ENCODE measurements around the gene SPIRE2.

SPIRE2 gene

DNA sequence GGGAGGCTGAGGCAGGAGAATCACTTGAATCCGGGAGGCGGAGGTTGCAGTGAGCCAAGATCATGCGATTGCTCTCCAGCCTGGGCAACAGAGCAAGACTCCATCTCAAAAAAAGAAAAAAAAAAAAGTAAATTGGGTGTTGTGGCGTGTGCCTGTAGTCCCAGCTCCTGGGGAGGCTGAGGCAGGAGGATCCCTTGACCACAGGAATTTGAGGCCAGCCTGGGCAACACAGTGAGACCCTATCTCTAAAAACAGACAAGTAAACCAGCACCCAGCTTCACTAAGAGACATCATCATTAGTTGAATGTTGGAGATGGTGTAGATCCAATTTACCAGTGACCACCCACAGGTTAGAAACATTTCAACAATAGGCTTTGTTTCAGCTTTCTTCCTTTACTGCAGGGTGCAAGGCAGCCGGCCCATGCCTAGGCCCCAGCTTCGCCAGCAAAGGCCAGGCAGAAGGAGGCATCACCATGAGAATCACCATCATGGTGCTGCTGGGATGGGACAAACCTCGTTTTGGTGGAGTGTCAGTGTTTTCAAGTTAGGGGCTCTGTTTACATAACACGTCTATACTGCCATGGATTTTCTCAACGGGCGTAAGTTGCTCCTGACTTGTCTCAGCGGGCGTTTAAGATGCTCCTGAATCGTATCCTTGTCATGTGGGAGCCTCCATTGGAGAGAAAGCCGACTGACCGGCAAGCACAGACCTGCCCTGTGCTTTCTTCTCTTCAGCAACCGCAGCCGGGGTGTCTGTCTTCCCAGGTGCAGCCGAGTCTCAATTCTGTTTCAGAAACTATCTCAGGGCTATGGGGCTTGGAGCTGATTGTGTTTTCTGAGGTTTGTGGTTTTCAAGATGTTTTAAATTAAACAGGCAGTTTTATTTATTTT is 52.4 kb downstream of the SPIRE2 start:
- Histone ChIP-seq H3K27ac (no peak overlapping the region), H3K9me3 (ENCODE audit: severe bottlenecking) (no peaks in the 10 kb centered on the region), H3K4me3 (ENCODE audit: low read depth, low read length) (no peak overlapping the region), H3K27me3 (ENCODE audit: insufficient read depth, low read depth, severe bottlenecking) (no peaks in the 10 kb centered on the region), H3K36me3 (no peaks in the 10 kb centered on the region)
- DNase-seq = no peak
- TF ChIP-seq, protein P1, sequence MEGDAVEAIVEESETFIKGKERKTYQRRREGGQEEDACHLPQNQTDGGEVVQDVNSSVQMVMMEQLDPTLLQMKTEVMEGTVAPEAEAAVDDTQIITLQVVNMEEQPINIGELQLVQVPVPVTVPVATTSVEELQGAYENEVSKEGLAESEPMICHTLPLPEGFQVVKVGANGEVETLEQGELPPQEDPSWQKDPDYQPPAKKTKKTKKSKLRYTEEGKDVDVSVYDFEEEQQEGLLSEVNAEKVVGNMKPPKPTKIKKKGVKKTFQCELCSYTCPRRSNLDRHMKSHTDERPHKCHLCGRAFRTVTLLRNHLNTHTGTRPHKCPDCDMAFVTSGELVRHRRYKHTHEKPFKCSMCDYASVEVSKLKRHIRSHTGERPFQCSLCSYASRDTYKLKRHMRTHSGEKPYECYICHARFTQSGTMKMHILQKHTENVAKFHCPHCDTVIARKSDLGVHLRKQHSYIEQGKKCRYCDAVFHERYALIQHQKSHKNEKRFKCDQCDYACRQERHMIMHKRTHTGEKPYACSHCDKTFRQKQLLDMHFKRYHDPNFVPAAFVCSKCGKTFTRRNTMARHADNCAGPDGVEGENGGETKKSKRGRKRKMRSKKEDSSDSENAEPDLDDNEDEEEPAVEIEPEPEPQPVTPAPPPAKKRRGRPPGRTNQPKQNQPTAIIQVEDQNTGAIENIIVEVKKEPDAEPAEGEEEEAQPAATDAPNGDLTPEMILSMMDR (IDR thresholded peaks at IDR 0.05; ENCODE audit: low read depth, low read length) = no peak

DNA sequence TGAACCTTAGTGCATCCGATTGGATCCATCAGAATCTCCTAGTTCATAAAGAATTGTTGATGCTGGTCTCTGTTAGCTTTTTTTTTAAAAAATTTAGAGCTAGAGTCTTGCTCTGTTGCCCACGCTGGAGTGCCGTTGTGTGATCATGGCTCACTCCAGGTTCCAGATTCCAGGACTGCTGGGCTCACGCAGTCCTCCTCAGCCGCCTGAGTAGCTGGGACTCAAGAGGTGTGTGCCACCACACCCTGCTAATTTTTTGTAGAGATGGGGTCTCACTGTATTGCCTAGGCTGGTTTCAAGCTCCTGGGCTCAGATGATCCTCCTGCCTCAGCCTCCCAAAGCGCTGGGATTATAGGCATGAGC is 53.1 kb downstream of the SPIRE2 start:
- Histone ChIP-seq H3K4me3 (ENCODE audit: low read depth, low read length) (no peak overlapping the region), H3K27ac (no peak overlapping the region), H3K27me3 (ENCODE audit: insufficient read depth, low read depth, severe bottlenecking) (no peaks in the 10 kb centered on the region), H3K36me3 (0 out of 2 replicates have a peak, but pooled peaks cover 3% of the 10 kb centered on the region), H3K9me3 (ENCODE audit: severe bottlenecking) (no peaks in the 10 kb centered on the region)
- TF ChIP-seq, protein P1 (IDR thresholded peaks at IDR 0.05; ENCODE audit: low read depth, low read length) = no peak
- DNase-seq = no peak

DNA sequence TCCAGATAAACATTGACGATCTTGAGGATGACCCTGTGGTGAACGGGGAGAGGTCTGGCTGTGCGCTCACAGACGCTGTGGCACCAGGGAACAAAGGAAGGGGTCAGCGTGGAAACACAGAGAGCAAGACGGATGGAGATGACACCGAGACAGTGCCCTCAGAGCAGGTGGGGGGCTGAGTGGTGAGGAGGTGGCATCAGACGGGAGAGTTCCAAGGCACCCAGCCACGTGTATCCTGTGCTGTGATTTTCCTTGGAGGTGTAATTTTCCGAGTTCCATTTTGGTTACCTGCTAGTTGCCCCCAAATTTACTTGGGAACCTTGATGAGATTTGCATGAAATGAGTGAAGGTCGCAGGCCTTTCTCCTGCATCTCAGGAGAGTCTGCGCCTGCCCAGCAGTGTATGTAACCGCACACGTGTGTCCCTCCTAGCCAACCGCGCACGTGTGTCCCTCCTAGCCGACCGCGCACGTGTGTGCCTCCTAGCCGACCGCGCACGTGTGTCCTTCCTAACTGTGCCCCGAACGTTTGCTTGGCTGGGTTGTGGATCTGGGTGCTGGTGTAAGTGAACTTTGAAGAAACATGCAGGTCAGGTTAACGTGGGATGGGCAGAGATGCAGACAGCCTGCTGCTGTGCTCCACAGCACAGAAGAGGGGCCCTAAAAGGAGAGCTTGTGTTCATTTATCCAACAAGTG is 55.2 kb downstream of the SPIRE2 start:
- Histone ChIP-seq H3K36me3 (0 out of 2 replicates have a peak, but pooled peaks cover 3% of the 10 kb centered on the region), H3K27me3 (ENCODE audit: insufficient read depth, low read depth, severe bottlenecking) (no peaks in the 10 kb centered on the region), H3K27ac (no peak overlapping the region), H3K4me3 (ENCODE audit: low read depth, low read length) (no peak overlapping the region), H3K9me3 (ENCODE audit: severe bottlenecking) (no peaks in the 10 kb centered on the region)
- DNase-seq = no peak
- TF ChIP-seq, protein P1 (IDR thresholded peaks at IDR 0.05; ENCODE audit: low read depth, low read length) = no peak

DNA sequence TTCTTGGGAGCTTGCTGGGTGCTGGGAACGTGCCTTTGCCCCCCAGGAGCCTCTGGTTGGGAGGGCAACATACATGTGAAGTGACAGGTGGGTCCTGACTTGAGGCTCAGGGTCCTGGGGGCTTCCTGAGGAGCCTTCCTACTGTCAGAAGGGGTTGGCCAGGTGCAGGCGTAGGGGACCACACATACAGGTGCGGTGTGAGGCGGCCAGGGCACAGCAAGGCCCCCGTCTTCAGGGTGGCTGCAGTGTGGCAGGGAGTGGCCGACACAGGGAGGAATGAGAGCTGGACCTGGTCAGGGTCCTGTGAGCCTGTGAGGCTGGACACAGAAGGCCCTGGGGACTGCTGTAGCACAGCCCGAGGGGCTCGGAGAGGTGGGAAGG is 55.8 kb downstream of the SPIRE2 start:
- Histone ChIP-seq H3K36me3 (0 out of 2 replicates have a peak, but pooled peaks cover 3% of the 10 kb centered on the region), H3K27ac (no peak overlapping the region), H3K9me3 (ENCODE audit: severe bottlenecking) (no peaks in the 10 kb centered on the region), H3K4me3 (ENCODE audit: low read depth, low read length) (no peak overlapping the region), H3K27me3 (ENCODE audit: insufficient read depth, low read depth, severe bottlenecking) (no peaks in the 10 kb centered on the region)
- DNase-seq = no peak
- TF ChIP-seq, protein P1 (IDR thresholded peaks at IDR 0.05; ENCODE audit: low read depth, low read length) = no peak

DNA sequence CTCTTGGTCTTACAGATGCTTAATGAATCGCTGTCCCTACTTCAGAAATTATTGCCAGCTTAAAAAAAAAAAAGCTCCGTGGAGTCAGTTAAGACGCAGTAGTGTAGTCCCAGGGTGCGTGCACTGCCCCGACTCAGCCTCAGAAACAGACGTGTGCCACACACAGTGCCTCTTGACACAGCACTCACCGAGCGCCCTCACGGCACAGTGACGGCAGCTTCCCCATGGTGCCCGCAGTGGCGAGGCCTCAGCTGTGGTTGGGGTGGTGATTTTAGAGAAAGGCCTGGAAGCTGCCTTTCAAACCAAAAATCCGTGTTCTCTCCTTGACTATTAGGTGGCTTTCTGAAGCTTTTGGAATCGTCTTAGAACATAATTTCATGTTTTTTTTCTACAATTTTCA is 59.0 kb downstream of the SPIRE2 start:
- Histone ChIP-seq H3K27ac (no peak overlapping the region), H3K36me3 (0 out of 2 replicates have a peak, but pooled peaks cover 3% of the 10 kb centered on the region), H3K4me3 (ENCODE audit: low read depth, low read length) (no peak overlapping the region), H3K27me3 (ENCODE audit: insufficient read depth, low read depth, severe bottlenecking) (no peaks in the 10 kb centered on the region), H3K9me3 (ENCODE audit: severe bottlenecking) (no peaks in the 10 kb centered on the region)
- TF ChIP-seq, protein P1 (IDR thresholded peaks at IDR 0.05; ENCODE audit: low read depth, low read length) = no peak
- no peak for DNase-seq
